Transverse colon (tissue), 3 donors: ENCODE results near the gene NUDT6.

Source experiments
- EP300 ChIP-seq: sonication (generic); formaldehyde crosslinking; IDR thresholded peaks from one replicate; pipeline ENCODE4 v1.6.1; 2017; ENCODE audit warnings: antibody characterized with exemption, low read depth
- POLR2A ChIP-seq: fragments of 450-650 bp; IDR thresholded peaks from one replicate; pipeline ENCODE4 v1.6.1; 2016; ENCODE audit warnings: antibody characterized with exemption, mild to moderate bottlenecking, moderate library complexity
- TF ChIP-seq, protein P1 (sequence below), 5 experiments: fragments of 200-600 bp in 3 of 5; fragments of 450-650 bp in 2 of 5; sonication (generic) in 3 of 5; IDR thresholded peaks; 1 replicate in 2 of 5; 2 replicates in 3 of 5; pipeline ENCODE4 v1.5.1; 2016 to 2017; ENCODE audit warnings: antibody characterized with exemption in 5 of 5, inconsistent platforms in 3 of 5, mild to moderate bottlenecking in 2 of 5, moderate library complexity in 1 of 5

DNA sequence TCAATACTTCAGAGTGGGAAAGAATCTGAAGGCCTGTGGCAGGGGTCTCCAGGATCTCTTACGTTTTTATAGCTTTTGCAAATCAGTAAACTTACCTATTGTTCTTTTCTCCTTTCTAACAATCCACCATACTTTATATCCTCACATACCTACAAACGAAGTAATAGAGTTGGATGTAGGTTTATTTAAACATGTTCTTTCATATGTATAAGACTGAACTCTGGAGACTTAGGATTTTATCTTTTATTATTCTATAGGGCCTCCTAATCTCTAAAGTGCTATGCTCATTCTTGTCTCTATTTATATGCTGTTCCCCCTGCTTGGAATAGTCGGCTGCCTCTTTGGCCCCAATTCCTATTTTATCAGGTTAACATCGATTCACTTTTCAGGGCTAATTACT is 43.8 kb upstream of the NUDT6 start:
- TF ChIP-seq POLR2A: no peak
- TF ChIP-seq, protein P1, sequence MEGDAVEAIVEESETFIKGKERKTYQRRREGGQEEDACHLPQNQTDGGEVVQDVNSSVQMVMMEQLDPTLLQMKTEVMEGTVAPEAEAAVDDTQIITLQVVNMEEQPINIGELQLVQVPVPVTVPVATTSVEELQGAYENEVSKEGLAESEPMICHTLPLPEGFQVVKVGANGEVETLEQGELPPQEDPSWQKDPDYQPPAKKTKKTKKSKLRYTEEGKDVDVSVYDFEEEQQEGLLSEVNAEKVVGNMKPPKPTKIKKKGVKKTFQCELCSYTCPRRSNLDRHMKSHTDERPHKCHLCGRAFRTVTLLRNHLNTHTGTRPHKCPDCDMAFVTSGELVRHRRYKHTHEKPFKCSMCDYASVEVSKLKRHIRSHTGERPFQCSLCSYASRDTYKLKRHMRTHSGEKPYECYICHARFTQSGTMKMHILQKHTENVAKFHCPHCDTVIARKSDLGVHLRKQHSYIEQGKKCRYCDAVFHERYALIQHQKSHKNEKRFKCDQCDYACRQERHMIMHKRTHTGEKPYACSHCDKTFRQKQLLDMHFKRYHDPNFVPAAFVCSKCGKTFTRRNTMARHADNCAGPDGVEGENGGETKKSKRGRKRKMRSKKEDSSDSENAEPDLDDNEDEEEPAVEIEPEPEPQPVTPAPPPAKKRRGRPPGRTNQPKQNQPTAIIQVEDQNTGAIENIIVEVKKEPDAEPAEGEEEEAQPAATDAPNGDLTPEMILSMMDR (IDR thresholded peaks at IDR 0.05): no peak
- TF ChIP-seq EP300: no peak
